ENCODE measurements around the gene NAV2. TPM values are rescaled to one million over a fixed set of nuclear protein-coding genes. Genes with fewer than 3 reads are reported as not detected.

NAV2 gene
- total RNA-seq, 1 donor from 2014 or later, result 32.0 TPM

- ATAC-seq (no peak), DNase-seq (ENCODE audit: low spot score) (no peak)
Measured at GRCh38 chr11:19805376-19805775, 92.7 kb downstream of the NAV2 start.

- ATAC-seq (peak; percentile 14), DNase-seq (ENCODE audit: low spot score) (no peak)
Measured at GRCh38 chr11:19805827-19806226, 93.2 kb downstream of the NAV2 start.

GRCh38 chr11:19806251-19806650 is 93.6 kb downstream of the NAV2 start:
- DNase-seq (ENCODE audit: low spot score) (no peak), ATAC-seq (no peak)

GRCh38 chr11:19808076-19808911 is 95.7 kb downstream of the NAV2 start:
- DNase-seq (ENCODE audit: low spot score) (no peak), ATAC-seq (no peak)

- DNase-seq (ENCODE audit: low spot score) (no peak), ATAC-seq (no peak)
Measured at GRCh38 chr11:19810852-19811251, 98.2 kb downstream of the NAV2 start.

GRCh38 chr11:19811380-19811779 is 98.7 kb downstream of the NAV2 start:
- DNase-seq (ENCODE audit: low spot score), result no peak
- ATAC-seq, result peak; percentile 69

GRCh38 chr11:19812096-19812495 is 99.5 kb downstream of the NAV2 start:
- ATAC-seq, result peak; percentile 47
- no peak for DNase-seq (ENCODE audit: low spot score)

GRCh38 chr11:19812710-19813109 is 100.1 kb downstream of the NAV2 start:
- DNase-seq (ENCODE audit: low spot score) (no peak), ATAC-seq (peak; percentile 42)

- no peak for DNase-seq (ENCODE audit: low spot score)
- ATAC-seq, result peak; percentile 14
Measured at GRCh38 chr11:19813158-19813879, 100.7 kb downstream of the NAV2 start.

GRCh38 chr11:19814421-19814820 is 101.8 kb downstream of the NAV2 start:
- ATAC-seq, result no peak
- DNase-seq (ENCODE audit: low spot score), result no peak

GRCh38 chr11:19816040-19816439 is 103.4 kb downstream of the NAV2 start:
- peak; percentile 50 for ATAC-seq
- no peak for DNase-seq (ENCODE audit: low spot score)

GRCh38 chr11:19816817-19817216 is 104.2 kb downstream of the NAV2 start:
- DNase-seq (ENCODE audit: low spot score) (no peak), ATAC-seq (no peak)

- DNase-seq (ENCODE audit: low spot score) (no peak), ATAC-seq (no peak)
Measured at GRCh38 chr11:19817265-19817851, 104.7 kb downstream of the NAV2 start.

- no peak for DNase-seq (ENCODE audit: low spot score)
- ATAC-seq, result no peak
Measured at GRCh38 chr11:19817870-19818269, 105.2 kb downstream of the NAV2 start.

GRCh38 chr11:19818619-19819018 is 106.0 kb downstream of the NAV2 start:
- no peak for DNase-seq (ENCODE audit: low spot score)

GRCh38 chr11:19819148-19819547 is 106.5 kb downstream of the NAV2 start:
- no peak for DNase-seq (ENCODE audit: low spot score)
- no peak for ATAC-seq

More at GRCh38 chr11:19818619-19819018, 106.0 kb downstream of the NAV2 start:
- ATAC-seq, result no peak

- no peak for DNase-seq (ENCODE audit: low spot score)
- ATAC-seq, result no peak
Measured at GRCh38 chr11:19820100-19820499, 107.5 kb downstream of the NAV2 start.

GRCh38 chr11:19821412-19821875 is 108.8 kb downstream of the NAV2 start:
- DNase-seq (ENCODE audit: low spot score), result peak; percentile 74
- peak; percentile 90 for ATAC-seq

GRCh38 chr11:19821993-19822392 is 109.4 kb downstream of the NAV2 start:
- no peak for ATAC-seq
- DNase-seq (ENCODE audit: low spot score), result no peak

GRCh38 chr11:19822531-19822930 is 109.9 kb downstream of the NAV2 start:
- DNase-seq (ENCODE audit: low spot score) (no peak), ATAC-seq (no peak)

- DNase-seq (ENCODE audit: low spot score), result no peak
- ATAC-seq, result no peak
Measured at GRCh38 chr11:19826606-19827005, 114.0 kb downstream of the NAV2 start.
